Esophagus squamous epithelium (tissue), 5 donors: ENCODE measurements around the gene BGN. TPM values are rescaled to one million over a fixed set of nuclear protein-coding genes. Genes with fewer than 3 reads are reported as not detected.

Source experiments
- DNase-seq: peaks from one replicate; lab custom pipeline; 2025; lab: John Stamatoyannopoulos, UW
- H3K27ac ChIP-seq, 4 donors: fragments of 200-600 bp; sonication (generic); one replicate each; pipeline ENCODE4 v1.5.1; 2016 to 2019; ENCODE audit warnings: mild to moderate bottlenecking in 1 of 4
- H3K27me3 ChIP-seq, 4 donors: fragments of 200-600 bp; sonication (generic); 1 replicate in 3 of 4; 2 replicates in 1 of 4; pipeline versions ENCODE4 v1.5.1 to v1.6.0; 2017 to 2021; ENCODE audit warnings: antibody characterized with exemption in 1 of 4
- H3K36me3 ChIP-seq, 3 donors: fragments of 200-600 bp; sonication (generic); one replicate each; pipeline ENCODE4 v1.5.1; 2016 to 2019
- H3K4me1 ChIP-seq, 3 donors: fragments of 200-600 bp; sonication (generic); one replicate each; pipeline ENCODE4 v1.5.1; 2017 to 2019
- H3K4me3 ChIP-seq, 4 donors: fragments of 200-600 bp; sonication (generic); 1 replicate in 3 of 4; 2 replicates in 1 of 4; pipeline ENCODE4 v1.5.1; 2016 to 2019; ENCODE audit warnings: mild to moderate bottlenecking in 2 of 4, moderate library complexity in 1 of 4
- H3K9me3 ChIP-seq, 3 donors: fragments of 200-600 bp; sonication (generic); one replicate each; pipeline ENCODE4 v1.5.1; 2016 to 2019
- POLR2A ChIP-seq, 4 donors: fragments of 450-650 bp; IDR thresholded peaks; one replicate each; pipeline ENCODE4 v1.6.1; 2017; ENCODE audit warnings: antibody characterized with exemption in 4 of 4, mild to moderate bottlenecking in 4 of 4, moderate library complexity in 3 of 4
- WGBS, 2 donors: methylation state at CpG; one replicate each; pipeline ENCODE4 v1.1.5; 2018; 5-methylcytosine and 5-hydroxymethylcytosine counted together
- intact Hi-C: fragments of 100-400 bp; cut with DNase I; formaldehyde crosslinking; loops from one replicate; pipeline ENCODE4 v1.15.0; 2022
- total RNA-seq, 4 donors: library from RNA; depleted of rRNA; stranded (reverse); fragments of >200 nt; gene quantifications; one replicate each; pipeline ENCODE4 v1.1.0, GENCODE V29; 2016
- TF ChIP-seq, protein P1 (sequence below), 6 experiments: fragments of 450-650 bp in 4 of 6; fragments of 200-600 bp in 2 of 6; sonication (generic) in 2 of 6; IDR thresholded peaks; one replicate each; pipeline ENCODE4 v1.5.1; 2016 to 2019; ENCODE audit warnings: antibody characterized with exemption in 6 of 6, mild to moderate bottlenecking in 4 of 6, moderate library complexity in 4 of 6
- donor health status: DM: yes; HTN: yes; CAD: no.

BGN gene
- total RNA-seq, 4 donors from 2014 or later: 6.7 to 26.7 (median 15.7) TPM

DNA sequence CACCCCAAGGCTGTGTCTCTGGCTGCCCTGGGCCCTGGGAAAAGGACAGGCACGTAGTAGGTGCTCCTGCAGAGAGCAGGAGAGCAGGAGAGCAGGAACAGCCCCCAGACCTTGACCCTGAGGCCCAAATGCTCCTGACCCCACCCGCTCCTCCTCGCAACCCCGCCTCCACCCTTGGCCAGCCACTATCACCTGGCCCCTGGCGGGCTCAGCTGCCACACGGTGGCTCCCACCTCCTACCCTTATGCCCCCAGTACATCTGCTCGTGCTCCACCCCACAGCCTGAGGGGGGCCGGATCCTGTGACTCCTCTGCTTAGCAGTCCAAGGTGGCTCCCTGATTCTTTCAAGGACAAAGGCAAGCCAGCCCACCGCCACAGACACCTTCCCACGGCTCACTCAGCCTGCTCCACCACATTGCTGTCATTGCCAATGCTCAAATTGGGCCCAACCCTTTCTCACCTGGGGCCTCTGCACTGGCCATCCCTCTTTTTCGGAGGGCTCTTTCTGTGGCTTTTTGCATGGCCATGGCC, 19.0 kb upstream of the BGN start:
- no peaks in the 10 kb centered on the region for H3K27me3 ChIP-seq
- DNase-seq: no peak
- H3K4me3 ChIP-seq: no peak overlapping the region
- no peak overlapping the region for H3K27ac ChIP-seq
- no peak for TF ChIP-seq POLR2A (IDR thresholded peaks at IDR 0.05)
- TF ChIP-seq, protein P1, sequence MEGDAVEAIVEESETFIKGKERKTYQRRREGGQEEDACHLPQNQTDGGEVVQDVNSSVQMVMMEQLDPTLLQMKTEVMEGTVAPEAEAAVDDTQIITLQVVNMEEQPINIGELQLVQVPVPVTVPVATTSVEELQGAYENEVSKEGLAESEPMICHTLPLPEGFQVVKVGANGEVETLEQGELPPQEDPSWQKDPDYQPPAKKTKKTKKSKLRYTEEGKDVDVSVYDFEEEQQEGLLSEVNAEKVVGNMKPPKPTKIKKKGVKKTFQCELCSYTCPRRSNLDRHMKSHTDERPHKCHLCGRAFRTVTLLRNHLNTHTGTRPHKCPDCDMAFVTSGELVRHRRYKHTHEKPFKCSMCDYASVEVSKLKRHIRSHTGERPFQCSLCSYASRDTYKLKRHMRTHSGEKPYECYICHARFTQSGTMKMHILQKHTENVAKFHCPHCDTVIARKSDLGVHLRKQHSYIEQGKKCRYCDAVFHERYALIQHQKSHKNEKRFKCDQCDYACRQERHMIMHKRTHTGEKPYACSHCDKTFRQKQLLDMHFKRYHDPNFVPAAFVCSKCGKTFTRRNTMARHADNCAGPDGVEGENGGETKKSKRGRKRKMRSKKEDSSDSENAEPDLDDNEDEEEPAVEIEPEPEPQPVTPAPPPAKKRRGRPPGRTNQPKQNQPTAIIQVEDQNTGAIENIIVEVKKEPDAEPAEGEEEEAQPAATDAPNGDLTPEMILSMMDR (IDR thresholded peaks at IDR 0.05): no peak
- H3K36me3 ChIP-seq: no peaks in the 10 kb centered on the region
- WGBS, 2 donors: 75% methylated on average over 11 of the region's 11 CpGs; no CpG with 5 or more reads in 1 of the 2 donors
- H3K4me1 ChIP-seq: peaks cover 12 to 44% (median 13%) of the 10 kb centered on the region in 3 donors
- H3K9me3 ChIP-seq: no peaks in the 10 kb centered on the region
- intact Hi-C loops: no loop called here

DNA sequence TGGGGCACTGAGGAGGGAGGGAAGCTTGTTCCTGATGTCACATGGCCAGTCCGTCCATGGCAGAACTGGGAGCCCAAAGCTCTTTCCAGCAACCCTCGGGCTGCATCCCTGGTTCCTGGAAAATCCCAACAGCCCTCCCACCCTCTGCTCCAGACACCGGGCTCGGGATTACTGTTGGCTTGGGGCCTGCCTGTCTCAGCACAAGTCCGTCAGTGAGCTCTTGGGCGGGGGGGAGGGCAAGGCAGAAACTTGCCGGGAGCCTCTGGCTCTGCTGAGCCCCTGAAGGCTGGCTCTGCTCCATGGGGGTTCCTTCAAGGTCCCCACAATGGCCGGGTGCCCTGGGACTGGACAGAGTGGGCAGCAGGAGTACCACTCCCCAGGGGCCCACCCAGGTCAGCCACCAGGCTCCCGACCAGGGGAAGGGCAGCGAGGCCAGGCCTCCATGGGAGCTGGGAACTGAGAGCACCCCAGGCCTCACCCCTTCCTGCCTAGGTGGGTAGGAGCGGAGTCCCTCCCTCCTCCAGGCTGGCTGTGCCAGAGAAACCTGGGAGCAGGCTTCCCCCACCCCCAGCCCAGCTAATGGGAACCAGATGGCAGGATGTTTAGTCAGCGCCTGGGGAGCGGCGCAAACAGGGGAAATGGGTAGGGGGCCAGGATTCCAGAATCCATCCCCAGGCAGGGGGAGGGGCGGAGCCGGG, 18.0 kb upstream of the BGN start:
- Histone ChIP-seq H3K4me1 (peaks cover 12 to 49% (median 17%) of the 10 kb centered on the region in 3 donors), H3K27me3 (no peaks in the 10 kb centered on the region), H3K4me3 (no peak overlapping the region), H3K36me3 (no peaks in the 10 kb centered on the region), H3K27ac (peak overlapping the region in 2 of 4 donors; percentile 52 to 59), H3K9me3 (no peaks in the 10 kb centered on the region)
- DNase-seq: no peak
- no peak for TF ChIP-seq POLR2A (IDR thresholded peaks at IDR 0.05)
- TF ChIP-seq, protein P1 (IDR thresholded peaks at IDR 0.05): no peak
- intact Hi-C loops: no loop called here
- WGBS, 2 donors: 70% methylated on average over 3 of the region's 16 CpGs; no CpG with 5 or more reads in 1 of the 2 donors

GRCh38 chrX:153477364-153477857, 17.4 kb upstream of the BGN start:
- peak overlapping the region in 2 of 4 donors; percentile 52 to 59 for H3K27ac ChIP-seq
- peaks cover 12 to 55% (median 17%) of the 10 kb centered on the region in 3 donors for H3K4me1 ChIP-seq
- H3K36me3 ChIP-seq: no peaks in the 10 kb centered on the region
- TF ChIP-seq POLR2A (IDR thresholded peaks at IDR 0.05): no peak
- TF ChIP-seq, protein P1 (IDR thresholded peaks at IDR 0.05): no peak
- no peak overlapping the region for H3K4me3 ChIP-seq
- 65% methylated on average over 5 of the region's 11 CpGs; no CpG with 5 or more reads in 1 of the 2 donors for WGBS, 2 donors
- DNase-seq: no peak
- intact Hi-C loops: no loop called here
- no peaks in the 10 kb centered on the region for H3K9me3 ChIP-seq
- no peaks in the 10 kb centered on the region for H3K27me3 ChIP-seq

GRCh38 chrX:153477901-153478300, 16.9 kb upstream of the BGN start:
- no peaks in the 10 kb centered on the region for H3K36me3 ChIP-seq
- H3K27me3 ChIP-seq: no peaks in the 10 kb centered on the region
- no peak for TF ChIP-seq POLR2A (IDR thresholded peaks at IDR 0.05)
- TF ChIP-seq, protein P1 (IDR thresholded peaks at IDR 0.05): no peak
- intact Hi-C loops: no loop called here
- no peak overlapping the region for H3K4me3 ChIP-seq
- H3K27ac ChIP-seq: peak overlapping the region in 2 of 4 donors; percentile 52 to 59
- 70% methylated on average over 3 of the region's 9 CpGs; no CpG with 5 or more reads in 1 of the 2 donors for WGBS, 2 donors
- peaks cover 12 to 55% (median 17%) of the 10 kb centered on the region in 3 donors for H3K4me1 ChIP-seq
- no peak for DNase-seq
- no peaks in the 10 kb centered on the region for H3K9me3 ChIP-seq

DNA sequence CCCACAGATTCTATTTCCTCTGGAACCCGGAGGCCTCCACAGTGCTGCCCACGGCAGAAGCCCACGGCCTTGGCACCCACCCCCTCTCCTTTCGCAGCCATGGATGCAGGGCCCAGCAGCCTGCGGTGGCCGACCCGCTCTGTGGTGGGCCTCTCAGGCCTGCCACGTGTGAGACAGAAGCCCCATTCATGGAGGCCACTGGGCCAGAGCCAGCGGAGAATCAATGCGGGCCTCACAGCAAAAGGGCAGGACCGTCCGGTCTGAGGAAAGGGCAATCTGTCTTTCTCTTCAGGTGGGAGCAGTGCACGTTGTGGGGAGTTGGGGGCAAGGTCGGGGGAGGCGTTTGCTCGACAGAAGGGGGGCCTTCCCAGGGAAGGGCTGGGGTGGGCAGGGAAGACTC, 16.0 kb upstream of the BGN start:
- no peak for DNase-seq
- H3K27me3 ChIP-seq: no peaks in the 10 kb centered on the region
- intact Hi-C loops: no loop called here
- WGBS, 2 donors: 100% methylated on average over 2 of the region's 16 CpGs; no CpG with 5 or more reads in 1 of the 2 donors
- TF ChIP-seq POLR2A (IDR thresholded peaks at IDR 0.05): no peak
- TF ChIP-seq, protein P1 (IDR thresholded peaks at IDR 0.05): no peak
- no peaks in the 10 kb centered on the region for H3K36me3 ChIP-seq
- no peak overlapping the region for H3K27ac ChIP-seq
- no peak overlapping the region for H3K4me3 ChIP-seq
- H3K4me1 ChIP-seq: peaks cover 12 to 55% (median 17%) of the 10 kb centered on the region in 3 donors
- H3K9me3 ChIP-seq: no peaks in the 10 kb centered on the region
